Measurements from ENCODE around the gene CCDC60. TPM values are rescaled to one million over a fixed set of nuclear protein-coding genes. Genes with fewer than 3 reads are reported as not detected.

The CCDC60 gene, protein sequence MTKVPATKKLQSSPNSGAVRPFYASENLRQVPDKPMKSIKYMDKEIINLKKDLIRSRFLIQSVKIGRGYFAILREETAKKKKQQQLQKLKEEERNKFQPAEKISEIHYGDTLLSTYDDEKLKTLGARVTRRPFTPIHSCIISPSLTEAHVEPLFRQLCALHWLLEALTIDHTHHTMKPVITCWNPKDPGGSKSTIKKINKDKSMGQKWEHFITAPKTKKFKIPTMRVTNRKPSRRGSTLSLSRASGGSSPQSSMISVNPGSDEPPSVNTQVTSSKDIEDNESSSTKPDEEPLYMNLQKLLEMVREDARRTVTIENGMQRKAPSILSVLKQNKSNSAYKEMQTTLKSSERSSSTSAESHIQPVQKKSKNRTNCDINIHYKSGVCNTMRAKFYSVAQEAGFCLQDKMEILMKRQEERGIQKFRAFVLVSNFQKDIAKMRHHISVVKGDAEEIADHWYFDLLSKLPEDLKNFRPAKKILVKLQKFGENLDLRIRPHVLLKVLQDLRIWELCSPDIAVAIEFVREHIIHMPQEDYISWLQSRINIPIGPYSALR
- under 1 TPM in 2 of 4 donors, not detected in 2; 0.10 to 0.20 TPM for polyA plus RNA-seq (ENCODE audit: insufficient read length in 4 of 4)

DNA sequence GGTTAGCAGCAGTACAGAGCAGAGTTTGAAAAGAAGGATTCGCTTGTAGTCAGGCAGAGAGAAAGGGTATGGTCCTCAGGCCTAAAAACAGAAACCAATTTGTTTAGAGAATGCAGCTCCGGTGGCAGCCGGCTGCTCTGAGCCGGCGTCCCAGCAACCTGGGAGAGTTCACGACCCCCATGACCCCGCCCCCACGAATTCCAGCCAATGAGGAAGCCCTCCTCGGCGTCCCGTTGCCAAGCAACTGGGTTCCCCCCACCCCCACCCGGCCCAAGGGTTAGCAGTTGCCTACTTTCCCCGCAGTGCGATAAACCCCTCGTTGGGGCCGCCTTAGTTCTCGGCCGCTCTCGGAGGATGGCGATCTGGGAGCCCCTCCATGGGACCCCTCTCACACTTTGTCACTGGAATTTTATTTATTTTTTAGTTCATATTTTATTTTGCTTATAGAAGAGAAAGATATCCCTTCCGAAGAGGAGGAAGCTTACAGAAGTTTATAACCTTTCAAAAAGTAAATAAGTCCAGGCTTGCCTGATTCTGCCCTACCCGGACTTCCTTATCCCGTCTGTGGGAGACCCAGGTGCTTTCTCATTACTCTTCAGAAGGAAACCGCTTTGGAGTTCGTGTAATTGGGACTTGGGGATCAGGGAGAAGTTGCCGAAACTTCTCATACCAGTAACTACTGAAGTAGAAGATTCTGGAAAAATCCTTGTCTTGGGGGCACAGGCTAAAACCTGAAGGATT, at the start of gene CCDC60:
TSS of gene CCDC60 (plus strand) at position 300 of the 741 bp plus-strand sequence. CDS start 448 bp downstream, outside the sequence.
- DNase-seq (ENCODE audit: low read depth in 4 of 4, low spot score in 3 of 4) = no peak

DNA sequence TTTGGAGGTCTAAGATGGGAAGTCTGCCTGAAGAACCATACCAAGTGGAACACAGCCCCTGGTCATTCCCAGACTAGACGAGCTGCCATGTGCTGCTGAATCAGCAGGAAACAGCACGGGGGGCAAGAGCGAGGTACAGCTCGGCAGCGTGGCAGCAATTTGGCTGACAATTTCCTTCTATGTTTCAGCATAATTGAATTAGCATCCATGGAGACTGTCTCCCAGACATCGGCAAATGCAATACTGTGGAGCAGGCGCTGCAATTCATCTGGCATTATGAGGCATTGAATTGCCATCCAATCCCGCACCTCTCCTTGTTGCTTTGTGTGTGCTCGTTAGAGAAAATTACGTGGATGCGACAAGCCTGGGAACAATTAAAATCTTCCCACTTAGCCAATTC, 46.0 kb upstream of the CCDC60 start:
- DNase-seq (ENCODE audit: low read depth in 4 of 4, low spot score in 3 of 4) = no peak

DNA sequence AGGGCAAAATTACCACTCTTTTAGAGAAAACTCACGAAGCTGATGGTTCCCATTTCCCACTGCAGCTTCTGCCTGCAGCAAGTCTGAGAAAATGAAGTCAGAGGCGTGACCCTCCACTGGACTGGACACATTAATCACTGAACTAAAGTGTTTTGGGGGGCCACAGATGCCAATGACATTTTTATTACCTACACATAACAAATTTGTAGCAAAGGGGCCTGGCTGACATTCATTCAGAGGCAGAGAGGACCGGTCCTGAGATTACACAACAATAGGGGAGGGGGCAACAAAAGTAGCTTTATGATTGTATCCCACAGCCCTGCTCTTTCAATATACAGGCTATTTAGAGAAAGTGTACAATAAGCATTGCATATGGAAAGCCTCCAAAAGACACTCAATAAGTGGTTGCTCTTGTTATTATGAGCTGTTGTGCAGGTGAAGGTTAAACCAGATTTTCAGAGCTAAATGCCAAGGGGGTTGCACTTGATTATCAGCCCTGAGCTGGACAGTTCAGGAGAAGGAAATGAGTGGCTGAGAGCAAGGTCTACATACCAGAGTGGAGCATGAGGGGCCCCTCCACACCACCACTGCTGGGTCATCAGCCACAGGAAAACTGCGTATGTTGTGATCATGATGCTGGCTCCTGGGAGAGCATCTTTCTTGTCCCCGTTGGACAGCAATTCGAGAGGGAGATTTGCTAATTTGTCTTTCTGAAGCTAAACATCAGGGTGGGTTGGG, 41.5 kb upstream of the CCDC60 start:
- no peak for DNase-seq (ENCODE audit: low read depth in 4 of 4, low spot score in 3 of 4)

DNA sequence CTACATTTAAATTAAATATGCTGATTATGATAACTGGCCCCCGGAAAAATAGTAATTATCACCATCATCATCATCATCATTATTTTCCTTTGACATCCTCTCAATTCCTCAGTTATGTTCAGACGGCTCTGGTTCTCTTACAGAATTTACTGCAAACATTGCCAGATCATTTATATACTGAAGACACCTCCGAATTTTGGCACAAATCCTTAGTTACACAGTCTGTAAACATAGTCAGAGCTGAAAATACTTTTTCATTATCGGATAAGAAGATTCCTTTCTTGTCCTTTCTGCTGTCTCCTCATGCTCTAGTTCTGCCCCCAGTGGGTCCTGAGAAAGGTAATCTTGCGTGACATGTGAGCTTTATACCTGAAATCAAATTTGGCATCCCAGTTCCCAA, 40.3 kb upstream of the CCDC60 start:
- no peak for DNase-seq (ENCODE audit: low read depth in 4 of 4, low spot score in 3 of 4)

DNA sequence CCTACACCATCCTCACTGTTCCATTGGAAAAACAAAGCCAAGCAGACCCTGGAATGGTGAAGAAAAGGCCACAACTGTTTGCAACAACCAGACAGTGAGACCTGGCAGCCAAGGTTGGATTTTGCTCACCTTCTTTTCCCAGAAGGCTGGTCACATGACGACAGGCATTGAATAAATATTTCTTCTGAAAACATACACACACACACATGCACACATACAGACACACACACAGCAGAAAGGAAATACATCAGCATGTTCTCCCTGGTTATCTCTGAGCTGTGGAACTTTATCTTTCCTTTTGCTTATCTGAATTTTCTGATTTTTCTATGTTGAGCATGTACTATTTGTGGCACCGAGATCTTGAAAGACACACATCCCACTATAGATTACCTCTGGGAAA, 38.0 kb upstream of the CCDC60 start:
- no peak for DNase-seq (ENCODE audit: low read depth in 4 of 4, low spot score in 3 of 4)

DNA sequence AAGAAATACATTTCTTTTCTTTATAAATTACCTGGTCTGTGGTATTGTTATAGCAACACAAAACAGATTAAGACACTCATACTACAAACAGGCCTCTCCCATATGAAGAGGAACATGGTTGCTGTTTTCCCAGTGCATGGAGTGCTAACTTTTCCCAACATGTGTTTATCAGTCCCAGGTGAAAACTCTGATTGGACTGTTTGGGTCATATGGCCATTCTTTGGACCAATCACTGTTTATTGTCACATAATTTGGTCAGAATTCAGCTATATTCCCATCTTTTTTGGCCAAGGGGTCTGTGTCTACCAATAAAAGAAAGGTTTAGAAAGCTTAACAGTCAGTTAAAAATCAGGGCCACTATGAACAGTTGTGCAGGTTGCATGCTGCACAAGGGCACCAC, 35.4 kb upstream of the CCDC60 start:
- DNase-seq (ENCODE audit: low read depth in 4 of 4, low spot score in 3 of 4) = no peak

DNA sequence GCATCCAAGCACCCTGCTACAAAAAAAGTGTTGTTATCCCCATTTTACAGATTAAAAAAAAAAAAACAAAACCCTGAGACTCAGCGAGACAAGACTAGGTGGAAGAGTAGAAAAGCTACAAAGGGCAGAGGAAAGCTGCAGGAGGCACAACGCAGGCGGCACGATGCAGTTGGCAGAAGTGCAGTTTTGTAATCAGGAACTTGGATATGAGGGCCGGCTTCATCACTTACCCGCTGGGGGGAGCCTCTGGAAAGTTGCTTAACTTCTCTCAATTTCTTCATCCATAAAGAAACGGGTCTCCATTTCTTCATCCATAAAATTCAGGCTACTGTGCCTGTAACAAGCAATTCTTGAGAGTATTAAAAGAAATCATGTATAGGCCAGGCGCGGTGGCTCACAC, 33.1 kb upstream of the CCDC60 start:
- no peak for DNase-seq (ENCODE audit: low read depth in 4 of 4, low spot score in 3 of 4)

DNA sequence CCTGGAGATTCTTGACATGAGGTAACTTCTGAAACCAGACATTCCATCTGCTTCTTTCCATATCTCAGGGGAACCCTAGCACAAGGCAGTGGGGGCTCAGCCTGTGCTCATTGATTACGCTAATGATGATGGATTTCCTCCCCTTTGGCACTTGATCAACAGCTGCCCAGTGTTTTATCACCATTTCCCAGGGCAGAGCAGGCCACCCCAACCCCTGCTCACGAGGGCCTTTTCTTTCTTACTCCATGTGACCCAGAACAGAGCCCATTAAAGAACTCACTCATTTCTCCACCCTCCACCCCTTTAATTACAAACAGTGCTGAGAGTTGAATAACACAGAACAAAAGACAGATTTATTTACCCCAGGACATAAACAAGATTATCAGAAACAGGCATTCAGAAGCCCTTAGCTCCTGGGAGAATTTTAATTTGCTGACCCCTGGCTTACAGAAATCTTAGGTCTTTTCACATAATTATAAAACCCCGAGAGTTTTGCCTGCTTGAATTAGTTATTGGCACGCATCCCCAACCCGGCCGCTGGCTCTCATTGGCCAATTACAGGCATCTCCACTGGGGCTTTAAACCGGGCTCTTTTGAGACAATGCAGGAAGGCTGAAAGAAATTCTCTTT, 32.0 kb upstream of the CCDC60 start:
- no peak for DNase-seq (ENCODE audit: low read depth in 4 of 4, low spot score in 3 of 4)

DNA sequence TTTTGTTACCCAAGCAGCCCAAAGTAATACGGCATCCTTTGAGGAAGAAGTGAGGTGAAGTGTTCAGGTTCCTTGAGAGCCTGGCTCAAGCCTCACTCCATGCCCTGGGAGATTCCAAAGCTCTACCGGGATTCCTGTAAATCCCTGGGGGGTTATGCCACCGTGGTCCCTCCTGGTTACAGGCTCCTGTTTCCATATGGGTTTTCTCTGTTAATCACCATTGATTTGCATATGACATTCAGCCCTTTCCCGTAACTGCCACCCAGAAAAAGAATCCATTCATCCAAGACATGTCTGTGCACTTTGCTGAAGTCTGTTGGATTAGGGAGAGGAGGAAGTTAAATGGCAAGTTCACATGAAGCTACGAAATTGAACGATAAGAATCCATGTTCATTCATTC, 27.9 kb upstream of the CCDC60 start:
- DNase-seq (ENCODE audit: low read depth in 4 of 4, low spot score in 3 of 4) = no peak

DNA sequence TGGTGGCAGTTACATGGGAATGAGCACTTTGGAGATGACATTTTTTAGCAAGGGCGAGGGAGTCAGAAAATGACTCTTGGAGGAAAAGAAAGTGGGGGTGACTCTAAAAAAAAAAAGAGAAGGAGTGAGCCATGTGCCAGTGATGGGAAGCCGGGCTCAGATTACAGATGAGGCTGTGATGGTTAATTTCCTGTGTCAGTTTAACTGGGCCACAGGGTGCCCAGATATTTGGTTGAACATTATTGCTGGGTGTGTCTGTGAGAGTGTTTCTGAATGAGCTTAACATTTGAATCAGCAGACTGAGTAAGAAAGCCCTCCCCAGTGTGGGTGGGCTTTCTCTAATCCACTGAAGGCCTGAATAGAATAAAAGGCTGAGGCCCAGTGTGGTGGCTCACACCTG, 26.8 kb upstream of the CCDC60 start:
- DNase-seq (ENCODE audit: low read depth in 4 of 4, low spot score in 3 of 4) = no peak

DNA sequence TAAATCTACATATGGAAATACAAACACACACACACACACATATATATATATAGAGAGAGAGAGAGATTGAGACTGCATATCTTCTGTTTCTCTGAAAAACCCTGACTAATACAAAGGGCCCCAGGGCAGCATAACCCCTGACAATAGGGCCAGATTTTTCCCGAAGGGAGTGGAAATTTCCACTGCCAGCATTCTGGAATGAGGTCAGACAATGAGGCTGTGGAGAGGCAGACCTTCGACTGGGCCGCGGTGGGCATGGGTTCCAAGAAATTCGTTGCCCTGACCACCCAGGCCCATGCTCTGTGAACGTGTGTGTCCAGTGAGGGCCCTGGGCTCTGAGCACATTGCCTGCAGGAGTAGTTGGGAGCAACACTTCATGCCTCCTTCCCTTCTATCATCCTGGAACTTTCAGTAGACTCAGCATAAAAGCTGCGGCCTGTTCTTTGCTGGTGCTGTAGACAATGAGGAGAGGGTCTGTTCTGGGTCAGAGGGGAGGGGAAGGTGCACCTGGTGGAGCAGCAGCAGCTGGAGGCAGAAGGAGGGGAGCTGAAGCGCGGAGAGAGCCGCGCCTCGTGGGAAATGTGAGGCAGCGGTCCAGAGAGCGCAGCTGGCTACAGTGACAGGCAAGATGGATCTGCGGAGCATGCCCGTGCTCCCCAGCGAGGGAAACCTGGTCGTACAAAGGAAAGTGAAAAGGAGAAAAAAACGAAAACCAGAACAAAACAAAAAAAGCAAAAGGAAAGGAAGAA, 25.6 kb upstream of the CCDC60 start:
- no peak for DNase-seq (ENCODE audit: low read depth in 4 of 4, low spot score in 3 of 4)

DNA sequence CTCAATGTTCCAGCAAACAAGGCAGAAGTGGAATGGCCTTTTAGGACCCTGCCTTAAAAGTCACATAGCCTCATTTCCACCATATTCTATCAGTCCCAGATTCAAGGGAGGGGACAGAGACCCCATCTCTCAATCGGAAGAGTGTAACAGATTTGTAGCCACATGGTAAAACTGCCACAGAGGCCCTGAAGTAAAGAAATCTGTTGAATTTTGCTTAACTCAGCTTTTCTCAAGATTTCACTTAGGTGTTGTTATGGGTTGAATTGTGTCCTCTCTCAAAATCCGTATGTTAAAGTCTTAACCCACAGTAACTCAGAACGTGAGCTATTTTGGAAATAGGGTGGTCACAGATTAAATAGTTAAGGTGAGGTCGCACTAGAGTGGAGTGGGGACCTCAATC, 22.7 kb upstream of the CCDC60 start:
- no peak for DNase-seq (ENCODE audit: low read depth in 4 of 4, low spot score in 3 of 4)

DNA sequence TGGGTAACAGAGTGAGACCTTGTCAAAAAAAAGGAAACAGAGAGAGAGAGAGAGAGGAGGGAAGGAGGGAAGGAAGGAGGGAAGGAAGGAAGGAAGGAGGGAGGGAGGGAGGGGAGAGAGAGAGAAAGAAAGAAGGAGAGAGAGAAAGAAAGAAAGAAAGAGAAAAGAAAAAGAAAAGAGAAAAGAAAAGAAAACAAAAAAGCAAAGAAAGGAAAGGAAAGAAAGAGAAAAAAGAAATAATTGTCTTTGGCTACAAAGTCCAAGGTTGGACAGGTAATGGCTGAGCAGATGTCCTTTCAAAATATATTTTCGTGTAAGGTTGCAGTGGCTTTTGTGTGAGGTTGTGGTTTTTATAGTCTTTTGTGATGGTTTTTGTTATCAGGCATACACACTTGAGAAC, 21.6 kb upstream of the CCDC60 start:
- no peak for DNase-seq (ENCODE audit: low read depth in 4 of 4, low spot score in 3 of 4)

DNA sequence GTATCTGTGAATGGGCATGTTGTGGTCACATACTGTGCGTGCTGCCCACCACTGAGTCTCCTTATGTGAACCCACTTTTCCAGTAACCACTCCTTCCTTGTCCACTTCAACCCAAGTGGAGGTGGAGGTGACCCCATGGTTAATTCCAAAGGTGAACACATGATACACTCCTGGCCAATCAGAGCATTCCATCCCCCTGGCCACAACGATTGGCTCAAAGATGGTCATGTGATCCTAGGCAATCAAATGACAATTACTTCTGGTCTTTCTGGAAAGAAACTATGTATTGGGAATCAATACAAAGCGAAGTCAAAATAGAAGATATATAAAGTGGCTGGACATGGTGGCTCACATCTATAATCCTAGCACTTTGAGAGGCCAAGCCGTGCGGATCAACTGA, 20.2 kb upstream of the CCDC60 start:
- DNase-seq (ENCODE audit: low read depth in 4 of 4, low spot score in 3 of 4) = no peak

DNA sequence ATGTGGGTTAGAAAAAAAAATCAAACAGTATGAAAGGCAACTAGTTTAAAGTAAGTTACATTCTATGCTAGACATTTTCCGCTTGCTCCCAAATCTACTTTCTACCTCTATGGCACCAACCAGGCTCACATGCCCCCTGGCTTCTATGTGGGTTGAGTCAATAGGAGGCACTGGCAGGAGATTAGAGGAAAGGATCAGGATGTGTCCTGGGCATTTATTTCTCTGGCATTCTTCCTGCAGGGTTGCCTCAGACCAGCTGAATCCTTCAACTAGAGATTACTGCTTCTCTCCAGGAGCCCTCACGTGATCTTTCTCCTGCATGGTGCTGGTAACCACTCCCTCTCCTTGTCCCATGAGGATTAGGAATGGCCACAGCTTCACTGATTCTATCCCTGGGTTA, 14.9 kb upstream of the CCDC60 start:
- no peak for DNase-seq (ENCODE audit: low read depth in 4 of 4, low spot score in 3 of 4)

DNA sequence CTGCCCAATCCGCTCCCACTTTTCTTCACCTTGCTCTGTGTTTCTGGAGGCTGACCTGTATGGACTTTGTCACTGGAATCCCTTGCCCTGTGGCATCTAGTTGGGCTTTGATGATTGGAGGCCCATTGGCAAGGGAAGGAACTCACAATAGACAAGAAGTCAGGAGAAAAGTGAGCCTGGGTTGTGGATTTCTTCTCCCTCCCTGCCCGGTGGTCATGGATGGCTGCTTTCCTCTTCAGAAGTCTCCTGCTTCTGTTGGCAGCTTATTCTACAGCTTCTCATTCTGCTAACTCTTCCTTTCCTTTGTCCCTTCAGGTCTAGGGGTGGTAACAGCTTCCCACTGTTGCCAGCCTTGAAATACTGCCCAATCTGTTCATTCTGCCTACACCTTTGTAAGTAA, 13.9 kb upstream of the CCDC60 start:
- DNase-seq (ENCODE audit: low read depth in 4 of 4, low spot score in 3 of 4) = no peak

DNA sequence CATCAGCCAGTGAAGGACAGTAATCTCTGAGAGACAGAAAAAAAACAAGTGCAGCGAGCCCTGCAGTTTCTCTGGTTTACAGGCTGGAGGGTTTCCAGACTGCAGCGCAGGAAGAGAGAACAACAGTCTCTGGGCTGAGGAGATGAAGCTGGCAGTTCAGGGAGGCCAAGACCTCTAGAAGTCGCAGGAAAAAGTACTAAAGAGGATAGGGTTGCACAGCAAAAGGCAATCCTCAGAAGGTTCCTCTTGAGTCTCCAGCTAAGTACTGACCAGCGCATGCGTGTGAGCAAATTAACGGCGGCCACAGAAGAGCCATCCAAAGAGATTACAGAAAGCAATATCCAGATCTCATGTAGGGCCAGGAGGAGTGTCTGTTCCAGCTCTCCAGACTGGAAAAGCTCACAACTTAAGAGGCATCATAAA, 12.2 kb upstream of the CCDC60 start:
- DNase-seq (ENCODE audit: low read depth in 4 of 4, low spot score in 3 of 4) = no peak

DNA sequence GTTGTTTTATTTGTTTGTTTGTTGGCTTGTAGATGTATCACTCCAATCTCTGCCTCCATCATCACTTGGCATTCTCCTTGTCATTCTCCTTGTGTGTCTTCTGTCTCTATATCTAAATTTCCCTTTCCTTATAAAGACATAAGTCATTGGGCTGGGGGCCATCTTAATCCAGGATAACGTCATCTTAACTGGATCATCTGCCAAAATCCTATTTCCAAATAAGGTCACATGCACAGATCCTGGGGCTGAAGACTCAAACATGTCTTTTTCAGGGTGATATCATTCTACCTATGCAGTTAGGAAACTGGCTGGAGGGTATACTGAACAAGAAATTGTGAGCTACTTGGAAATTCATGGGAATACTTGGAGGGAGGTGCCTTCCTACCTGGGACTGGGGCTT, 8.7 kb upstream of the CCDC60 start:
- DNase-seq (ENCODE audit: low read depth in 4 of 4, low spot score in 3 of 4) = no peak

DNA sequence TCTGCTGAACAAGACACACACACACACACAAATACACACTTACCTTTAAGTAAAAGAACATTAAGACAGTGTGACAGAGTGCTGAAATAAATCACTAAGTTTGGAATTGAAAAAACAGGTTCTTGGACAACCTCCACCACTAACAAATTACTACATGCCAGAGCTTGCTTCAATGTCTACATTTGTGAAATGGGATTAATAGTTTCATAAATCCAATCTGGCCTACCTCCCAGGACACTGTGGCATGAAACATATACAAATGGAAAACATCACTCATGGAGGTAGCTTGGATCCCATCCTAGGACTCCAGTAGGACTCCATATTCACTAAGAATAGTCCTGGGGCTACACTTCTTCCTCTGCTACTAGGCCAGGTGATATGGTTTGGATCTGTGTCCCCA, 8.2 kb upstream of the CCDC60 start:
- DNase-seq (ENCODE audit: low read depth in 4 of 4, low spot score in 3 of 4) = no peak

DNA sequence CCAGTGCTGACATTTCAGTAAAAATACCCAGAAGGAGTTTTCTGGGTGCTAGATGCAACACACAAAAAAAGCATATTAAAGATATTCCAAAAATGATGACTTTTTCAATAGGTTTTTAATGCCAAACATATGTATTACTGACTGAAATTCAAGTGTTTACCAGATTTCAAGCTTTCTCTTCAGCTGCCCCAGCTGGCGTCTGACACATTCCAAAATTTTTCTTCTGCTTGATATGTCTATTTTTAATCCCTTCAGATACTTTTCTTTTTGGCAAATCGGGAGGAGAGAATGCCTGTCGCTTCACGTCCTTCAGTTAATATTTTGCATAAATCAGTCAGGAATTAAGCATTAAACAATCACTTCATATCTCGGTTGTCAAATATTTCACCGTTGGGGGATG, 7.1 kb upstream of the CCDC60 start:
- DNase-seq (ENCODE audit: low read depth in 4 of 4, low spot score in 3 of 4) = no peak
